GM12801 (cell line): ENCODE results near the gene HPS5.

ENCODE experiments used
- TF ChIP-seq, protein P1 (sequence below): IDR thresholded peaks from one replicate; pipeline ENCODE4 v1.5.1; 2011; ENCODE audit warnings: control low read depth; ENCODE audit not compliant: insufficient read length; ENCODE audit errors: extremely low read depth

HPS5 gene

DNA sequence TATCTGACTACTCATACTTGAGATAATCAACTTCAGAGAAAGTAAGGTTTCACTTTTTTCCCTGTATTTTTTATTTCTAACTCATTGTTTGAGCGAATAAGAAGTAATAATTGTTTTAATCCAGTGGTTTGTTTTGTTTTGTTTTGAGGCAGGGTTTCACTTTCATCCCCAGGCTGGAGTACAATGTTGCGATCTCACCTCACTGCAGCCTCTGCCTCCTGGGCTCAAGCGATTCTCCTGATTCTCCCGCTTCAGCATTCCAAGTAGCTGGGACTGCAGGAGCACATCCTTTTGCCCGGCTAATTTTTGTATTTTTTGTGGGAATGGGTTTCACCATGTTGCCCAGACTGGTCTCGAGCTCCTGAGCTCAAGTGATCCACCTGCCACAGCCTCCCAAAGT, 9.0 kb upstream of the HPS5 start:
- TF ChIP-seq, protein P1, sequence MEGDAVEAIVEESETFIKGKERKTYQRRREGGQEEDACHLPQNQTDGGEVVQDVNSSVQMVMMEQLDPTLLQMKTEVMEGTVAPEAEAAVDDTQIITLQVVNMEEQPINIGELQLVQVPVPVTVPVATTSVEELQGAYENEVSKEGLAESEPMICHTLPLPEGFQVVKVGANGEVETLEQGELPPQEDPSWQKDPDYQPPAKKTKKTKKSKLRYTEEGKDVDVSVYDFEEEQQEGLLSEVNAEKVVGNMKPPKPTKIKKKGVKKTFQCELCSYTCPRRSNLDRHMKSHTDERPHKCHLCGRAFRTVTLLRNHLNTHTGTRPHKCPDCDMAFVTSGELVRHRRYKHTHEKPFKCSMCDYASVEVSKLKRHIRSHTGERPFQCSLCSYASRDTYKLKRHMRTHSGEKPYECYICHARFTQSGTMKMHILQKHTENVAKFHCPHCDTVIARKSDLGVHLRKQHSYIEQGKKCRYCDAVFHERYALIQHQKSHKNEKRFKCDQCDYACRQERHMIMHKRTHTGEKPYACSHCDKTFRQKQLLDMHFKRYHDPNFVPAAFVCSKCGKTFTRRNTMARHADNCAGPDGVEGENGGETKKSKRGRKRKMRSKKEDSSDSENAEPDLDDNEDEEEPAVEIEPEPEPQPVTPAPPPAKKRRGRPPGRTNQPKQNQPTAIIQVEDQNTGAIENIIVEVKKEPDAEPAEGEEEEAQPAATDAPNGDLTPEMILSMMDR, result no peak

DNA sequence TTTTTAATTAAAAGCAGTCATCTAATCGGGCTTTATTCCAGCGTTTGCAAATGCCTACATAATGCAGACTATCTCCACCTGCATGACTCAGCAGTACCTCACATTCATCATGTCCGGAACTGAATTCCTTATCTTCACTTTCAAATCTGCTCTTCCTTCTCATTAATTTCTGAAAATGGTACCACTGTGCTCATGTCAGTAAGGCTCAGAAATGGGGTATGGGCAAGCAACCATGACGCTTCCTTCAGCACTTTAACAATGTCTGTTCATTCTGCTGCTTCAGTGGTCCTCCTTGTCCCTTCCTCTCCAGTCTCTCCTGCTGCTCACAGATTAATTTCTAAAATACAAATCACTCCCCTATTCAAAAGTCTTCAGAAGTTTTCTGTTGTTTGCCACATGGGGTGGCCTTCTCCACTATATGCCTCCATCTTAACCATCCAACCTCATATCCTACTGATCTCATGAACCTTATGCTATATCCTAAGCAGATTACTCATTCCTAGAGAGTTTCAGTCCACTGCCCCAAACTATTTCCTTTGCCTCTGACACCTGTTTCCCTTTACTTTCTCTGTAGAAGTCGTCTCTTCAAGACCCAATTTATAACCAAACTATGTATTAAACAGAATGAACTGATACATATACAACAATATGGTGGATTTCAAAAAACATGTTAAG, 7.4 kb upstream of the HPS5 start:
- TF ChIP-seq, protein P1, result no peak

DNA sequence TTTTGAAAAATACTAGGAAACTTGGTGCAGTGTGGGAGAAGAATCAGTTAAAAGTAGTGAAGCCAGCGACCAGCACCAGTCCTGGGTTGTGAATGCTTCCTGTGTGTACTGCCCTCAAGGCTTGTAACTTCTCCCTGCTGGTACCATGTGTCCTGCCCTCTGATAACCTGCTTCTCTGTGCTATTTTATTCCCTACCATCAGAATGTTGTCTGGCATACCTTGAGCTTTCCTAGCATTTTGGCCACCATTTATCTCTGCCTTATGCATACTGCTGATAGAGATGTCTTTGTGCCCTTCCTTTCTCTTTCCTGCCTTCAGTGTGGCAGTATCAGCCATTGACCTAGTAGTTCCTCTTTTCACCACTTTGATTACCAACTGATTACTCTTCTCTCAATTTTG, 2.4 kb upstream of the HPS5 start:
- TF ChIP-seq, protein P1, result no peak

DNA sequence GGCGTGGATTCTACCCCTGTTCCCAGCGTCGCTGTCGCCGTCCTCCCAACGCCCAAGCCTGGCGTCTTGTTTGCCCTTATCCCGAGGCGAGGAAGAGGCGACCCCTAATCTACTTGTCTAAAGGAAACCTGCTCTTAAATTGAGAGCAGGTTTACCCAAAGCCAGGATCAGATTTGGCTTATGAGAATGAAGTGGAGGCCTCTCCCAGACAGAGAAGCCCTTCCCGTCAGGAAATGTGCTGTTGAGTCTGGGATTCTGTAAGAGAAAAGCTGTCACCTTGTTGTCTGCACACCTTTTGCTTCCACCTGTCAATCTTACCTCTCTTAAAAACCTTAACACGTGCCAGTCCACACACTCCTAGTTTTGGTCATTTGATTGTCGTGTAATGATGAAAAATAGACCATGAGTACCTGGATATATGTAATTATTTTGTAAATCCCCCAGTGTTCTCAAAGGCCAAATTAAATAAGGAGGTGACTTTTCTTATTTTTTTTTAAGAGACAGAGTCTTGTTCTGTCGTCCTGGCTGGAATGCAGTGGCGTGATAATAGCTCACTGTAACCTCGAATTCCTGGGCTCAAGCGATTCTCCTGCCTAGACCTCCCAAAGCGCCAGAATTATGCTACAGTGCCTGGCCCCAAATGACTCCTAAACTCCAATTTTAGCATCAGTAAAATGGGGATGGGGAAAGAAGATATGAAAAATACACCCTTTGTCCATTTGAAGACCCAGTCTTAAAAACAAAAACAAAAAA, 1.1 kb upstream of the HPS5 start:
- TF ChIP-seq, protein P1, result no peak

DNA sequence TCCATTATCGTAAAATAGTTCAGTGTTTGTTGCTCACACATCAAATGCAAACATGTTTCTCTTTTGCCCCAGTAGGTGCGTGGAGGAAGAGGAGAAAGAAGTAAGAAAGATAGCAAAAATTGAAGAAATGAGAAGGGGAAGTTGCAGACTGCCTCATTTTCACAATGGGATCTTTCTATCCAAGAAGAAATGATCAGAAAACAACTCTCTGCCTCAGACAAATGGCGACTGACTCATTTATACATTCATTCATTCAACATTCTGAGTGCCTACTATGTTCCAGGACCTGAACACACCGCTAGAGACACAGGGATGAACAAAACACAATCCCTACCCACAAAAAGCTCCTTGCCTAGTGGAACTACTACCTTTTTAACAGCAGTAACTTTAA, 367 bp downstream of the HPS5 start:
- TF ChIP-seq, protein P1, result no peak

DNA sequence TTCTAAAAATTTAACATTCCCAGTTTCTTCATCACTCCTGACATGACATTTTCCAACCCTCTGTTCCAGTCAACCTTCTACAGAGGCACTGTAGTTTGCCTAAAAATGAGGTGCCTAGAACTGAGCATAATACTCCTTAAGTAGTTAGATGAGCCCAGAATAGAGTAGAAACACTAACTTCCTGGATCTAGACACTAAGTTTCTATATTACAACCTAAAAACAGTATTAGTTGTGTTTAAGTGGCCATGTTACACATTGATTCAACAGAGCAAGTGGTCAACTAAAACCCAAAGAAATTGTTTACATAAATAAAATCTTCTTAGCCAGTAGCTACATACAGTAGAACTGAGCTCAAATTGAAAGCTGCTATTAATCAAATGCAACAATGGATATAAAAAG, 1.3 kb downstream of the HPS5 start:
- TF ChIP-seq, protein P1, result no peak

DNA sequence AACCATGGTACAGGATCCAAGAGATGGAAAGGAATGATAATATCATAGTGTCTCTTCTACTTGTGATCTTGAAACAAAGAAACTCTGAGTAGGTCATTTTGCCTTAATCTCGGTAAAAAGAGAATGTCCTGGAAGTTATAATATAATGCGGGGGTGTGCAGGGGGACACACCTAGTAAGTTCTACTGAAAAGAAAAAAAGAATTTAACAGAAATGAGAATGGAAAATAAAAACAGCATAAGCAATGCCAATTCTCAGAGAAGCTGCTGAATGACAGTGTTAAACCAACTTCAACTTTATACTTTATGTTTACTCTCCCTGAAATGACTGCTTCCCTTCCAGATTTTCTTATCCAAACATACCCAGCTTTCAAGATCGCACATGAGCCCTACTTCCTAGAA, 2.0 kb downstream of the HPS5 start:
- TF ChIP-seq, protein P1, result no peak
